ENCODE data around the gene DLG2. TPM values are rescaled to one million over a fixed set of nuclear protein-coding genes. Genes with fewer than 3 reads are reported as not detected.

DLG2 gene
- total RNA-seq, 3 donors from 2014 or later (not counting 1 experiment from before 2014, with no cell fraction given): 1.7 to 2.9 (median 2.2) TPM

DNA sequence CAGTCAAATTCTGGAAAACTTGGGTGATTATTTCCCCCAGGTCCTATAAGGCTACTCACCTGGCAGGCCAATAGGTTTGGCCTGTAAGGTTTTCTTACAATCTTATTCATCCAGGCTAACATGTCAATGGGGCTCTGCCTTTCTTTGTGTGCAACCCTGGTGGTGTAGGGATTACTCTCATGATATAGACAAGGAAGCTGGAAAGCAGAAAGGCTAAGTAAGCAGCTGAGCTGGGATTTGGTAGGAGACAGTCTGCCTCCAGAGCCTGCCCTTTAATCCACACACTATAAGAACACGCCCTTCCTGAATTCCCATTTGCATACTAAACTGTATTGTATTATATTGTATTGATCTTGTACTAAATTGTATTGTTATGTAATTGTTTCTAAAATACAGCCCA lies 1967.7 kb downstream of the DLG2 start:
- H3K4me3 ChIP-seq (ENCODE audit: low read length): no peak overlapping the region
- Mint-ChIP-seq H3K4me1 (no peaks in the 10 kb centered on the region), H3K9me3 (peaks cover 0 to 6% of the 10 kb centered on the region in 2 donors), H3K27ac (no peak overlapping the region), H3K27me3 (ENCODE audit: low read depth in 2 of 2) (no peaks in the 10 kb centered on the region), H3K4me3 (no peak overlapping the region), H3K36me3 (no peaks in the 10 kb centered on the region)
- intact Hi-C loops (cut with micrococcal nuclease): no loop called here
- ATAC-seq: no peak
- TF ChIP-seq, protein P1, sequence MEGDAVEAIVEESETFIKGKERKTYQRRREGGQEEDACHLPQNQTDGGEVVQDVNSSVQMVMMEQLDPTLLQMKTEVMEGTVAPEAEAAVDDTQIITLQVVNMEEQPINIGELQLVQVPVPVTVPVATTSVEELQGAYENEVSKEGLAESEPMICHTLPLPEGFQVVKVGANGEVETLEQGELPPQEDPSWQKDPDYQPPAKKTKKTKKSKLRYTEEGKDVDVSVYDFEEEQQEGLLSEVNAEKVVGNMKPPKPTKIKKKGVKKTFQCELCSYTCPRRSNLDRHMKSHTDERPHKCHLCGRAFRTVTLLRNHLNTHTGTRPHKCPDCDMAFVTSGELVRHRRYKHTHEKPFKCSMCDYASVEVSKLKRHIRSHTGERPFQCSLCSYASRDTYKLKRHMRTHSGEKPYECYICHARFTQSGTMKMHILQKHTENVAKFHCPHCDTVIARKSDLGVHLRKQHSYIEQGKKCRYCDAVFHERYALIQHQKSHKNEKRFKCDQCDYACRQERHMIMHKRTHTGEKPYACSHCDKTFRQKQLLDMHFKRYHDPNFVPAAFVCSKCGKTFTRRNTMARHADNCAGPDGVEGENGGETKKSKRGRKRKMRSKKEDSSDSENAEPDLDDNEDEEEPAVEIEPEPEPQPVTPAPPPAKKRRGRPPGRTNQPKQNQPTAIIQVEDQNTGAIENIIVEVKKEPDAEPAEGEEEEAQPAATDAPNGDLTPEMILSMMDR (IDR thresholded peaks at IDR 0.05): no peak
- no peaks in the 10 kb centered on the region for H3K4me1 ChIP-seq (ENCODE audit: control insufficient read depth, insufficient read depth, low read length)
- no peaks in the 10 kb centered on the region for H3K9me3 ChIP-seq (ENCODE audit: control insufficient read depth, insufficient read depth, low read length)
- H3K27ac ChIP-seq (ENCODE audit: low read length): no peak overlapping the region
- H3K36me3 ChIP-seq (ENCODE audit: control insufficient read depth, insufficient read depth, low read length): no peaks in the 10 kb centered on the region
- no peaks in the 10 kb centered on the region for H3K27me3 ChIP-seq (ENCODE audit: control insufficient read depth, insufficient read depth, low read length)
- WGBS (ENCODE audit: insufficient coverage): no CpG with 5 or more reads among the region's 1 CpG
- no peak for DNase-seq

DNA sequence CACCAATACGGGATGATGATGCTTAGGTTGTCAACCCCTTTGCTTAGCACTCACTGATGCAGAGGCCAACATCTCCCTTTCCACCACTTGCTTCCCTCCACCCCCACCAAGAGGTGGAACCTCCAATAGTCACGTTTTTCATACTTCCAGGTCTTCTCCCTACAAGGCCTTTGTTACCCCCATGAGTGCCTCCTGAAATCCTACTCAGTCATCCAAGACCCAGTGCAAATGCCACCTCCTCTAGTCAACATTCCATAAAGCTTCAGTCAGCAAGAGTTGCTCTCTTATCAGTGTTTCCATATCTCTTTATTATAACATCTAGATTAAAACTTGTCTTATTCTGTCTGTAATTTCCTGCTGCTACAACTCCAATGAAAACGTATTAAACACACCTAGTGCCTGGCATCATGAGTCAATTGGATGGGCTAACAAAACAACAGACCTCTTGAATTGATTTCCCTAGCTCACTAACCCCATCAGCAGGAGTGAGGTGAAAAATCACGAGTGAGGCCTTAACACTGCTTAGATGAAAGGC lies 1970.3 kb downstream of the DLG2 start:
- intact Hi-C loops (cut with micrococcal nuclease): no loop called here
- DNase-seq (no peak), ATAC-seq (no peak)
- H3K9me3 ChIP-seq (ENCODE audit: control insufficient read depth, insufficient read depth, low read length): no peaks in the 10 kb centered on the region
- H3K4me3 ChIP-seq (ENCODE audit: low read length): no peak overlapping the region
- no peak overlapping the region for H3K27ac Mint-ChIP-seq
- H3K27me3 Mint-ChIP-seq (ENCODE audit: low read depth in 2 of 2): no peaks in the 10 kb centered on the region
- no peaks in the 10 kb centered on the region for H3K4me1 Mint-ChIP-seq
- H3K27me3 ChIP-seq (ENCODE audit: control insufficient read depth, insufficient read depth, low read length): no peaks in the 10 kb centered on the region
- peaks cover 4% of the 10 kb centered on the region in 2 donors for H3K9me3 Mint-ChIP-seq
- TF ChIP-seq, protein P1 (IDR thresholded peaks at IDR 0.05): no peak
- no peaks in the 10 kb centered on the region for H3K4me1 ChIP-seq (ENCODE audit: control insufficient read depth, insufficient read depth, low read length)
- no peak overlapping the region for H3K4me3 Mint-ChIP-seq
- H3K36me3 ChIP-seq (ENCODE audit: control insufficient read depth, insufficient read depth, low read length): no peaks in the 10 kb centered on the region
- 65% methylated on average over 4 of the region's 4 CpGs for WGBS (ENCODE audit: insufficient coverage)
- no peaks in the 10 kb centered on the region for H3K36me3 Mint-ChIP-seq
- no peak overlapping the region for H3K27ac ChIP-seq (ENCODE audit: low read length)

DNA sequence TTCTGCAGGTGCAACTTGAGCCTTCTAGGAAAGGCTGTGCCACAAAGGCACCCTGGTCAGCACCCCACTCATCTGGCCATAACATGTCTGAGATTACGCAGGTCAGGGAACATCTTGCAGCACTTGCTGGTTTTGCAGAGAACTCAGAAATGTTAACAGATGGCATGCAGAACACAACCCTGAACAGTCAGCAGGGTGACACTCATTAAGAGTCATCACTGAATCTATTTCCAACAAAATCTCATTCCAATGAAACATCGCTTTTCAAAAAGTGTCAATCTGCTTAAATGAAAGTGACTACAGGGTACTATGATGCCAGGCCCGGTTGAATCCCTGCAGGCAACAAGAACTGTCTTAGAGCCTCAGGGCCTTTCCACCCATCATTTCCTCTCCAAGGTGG lies 1971.2 kb downstream of the DLG2 start:
- intact Hi-C loops (cut with micrococcal nuclease): no loop called here
- Mint-ChIP-seq H3K27me3 (ENCODE audit: low read depth in 2 of 2) (no peaks in the 10 kb centered on the region), H3K27ac (no peak overlapping the region), H3K9me3 (peaks cover 4% of the 10 kb centered on the region in 2 donors), H3K36me3 (no peaks in the 10 kb centered on the region), H3K4me1 (no peaks in the 10 kb centered on the region), H3K4me3 (no peak overlapping the region)
- no peaks in the 10 kb centered on the region for H3K36me3 ChIP-seq (ENCODE audit: control insufficient read depth, insufficient read depth, low read length)
- H3K4me1 ChIP-seq (ENCODE audit: control insufficient read depth, insufficient read depth, low read length): no peaks in the 10 kb centered on the region
- WGBS (ENCODE audit: insufficient coverage): 97% methylated on average over 3 of the region's 3 CpGs
- no peak for DNase-seq
- H3K27me3 ChIP-seq (ENCODE audit: control insufficient read depth, insufficient read depth, low read length): no peaks in the 10 kb centered on the region
- no peaks in the 10 kb centered on the region for H3K9me3 ChIP-seq (ENCODE audit: control insufficient read depth, insufficient read depth, low read length)
- TF ChIP-seq, protein P1 (IDR thresholded peaks at IDR 0.05): no peak
- H3K27ac ChIP-seq (ENCODE audit: low read length): no peak overlapping the region
- no peak for ATAC-seq
- no peak overlapping the region for H3K4me3 ChIP-seq (ENCODE audit: low read length)

DNA sequence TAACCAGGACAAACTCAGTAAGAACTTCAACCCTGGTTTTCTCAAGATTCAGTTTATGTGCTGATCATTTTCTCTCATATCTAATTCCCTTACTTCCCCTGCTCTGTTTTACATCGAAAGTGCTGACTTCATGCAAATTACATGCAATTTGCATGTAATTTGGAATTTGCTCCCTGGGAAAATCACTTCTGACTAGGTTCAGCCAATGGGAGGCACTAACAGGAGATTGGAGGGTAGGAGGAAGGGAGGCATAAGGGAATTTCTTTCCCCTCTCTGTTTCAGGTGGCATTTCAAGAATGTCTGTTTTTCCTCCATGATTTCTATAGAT lies 1977.7 kb downstream of the DLG2 start:
- Histone ChIP-seq H3K36me3 (ENCODE audit: control insufficient read depth, insufficient read depth, low read length) (no peaks in the 10 kb centered on the region), H3K27me3 (ENCODE audit: control insufficient read depth, insufficient read depth, low read length) (no peaks in the 10 kb centered on the region), H3K4me3 (ENCODE audit: low read length) (no peak overlapping the region), H3K9me3 (ENCODE audit: control insufficient read depth, insufficient read depth, low read length) (no peaks in the 10 kb centered on the region), H3K27ac (ENCODE audit: low read length) (no peak overlapping the region), H3K4me1 (ENCODE audit: control insufficient read depth, insufficient read depth, low read length) (no peaks in the 10 kb centered on the region)
- TF ChIP-seq, protein P1 (IDR thresholded peaks at IDR 0.05): no peak
- Mint-ChIP-seq H3K27me3 (ENCODE audit: low read depth in 2 of 2) (no peaks in the 10 kb centered on the region), H3K9me3 (peaks cover 2 to 7% of the 10 kb centered on the region in 2 donors), H3K36me3 (no peaks in the 10 kb centered on the region), H3K4me3 (no peak overlapping the region), H3K4me1 (no peaks in the 10 kb centered on the region), H3K27ac (no peak overlapping the region)
- DNase-seq (no peak), ATAC-seq (no peak)
- intact Hi-C loops (cut with micrococcal nuclease): no loop called here
- WGBS (ENCODE audit: insufficient coverage): 73% methylated on average over 1 of the region's 1 CpG
